HG03565 (cell line): ENCODE results near the gene ARID5B.
"Not testable (repeated sequence)": the region's sequence is repeated elsewhere in the genome, so short reads cannot be mapped to it uniquely, and the experiment has no call there.

Source experiments
- ATAC-seq: cut with Tn5 transposase; IDR thresholded peaks from one replicate; pipeline ENCODE4 v1.9.1; 2021; ENCODE audit warnings: mild to moderate bottlenecking, moderate library complexity; ENCODE audit not compliant: unreplicated experiment

The ARID5B gene, protein sequence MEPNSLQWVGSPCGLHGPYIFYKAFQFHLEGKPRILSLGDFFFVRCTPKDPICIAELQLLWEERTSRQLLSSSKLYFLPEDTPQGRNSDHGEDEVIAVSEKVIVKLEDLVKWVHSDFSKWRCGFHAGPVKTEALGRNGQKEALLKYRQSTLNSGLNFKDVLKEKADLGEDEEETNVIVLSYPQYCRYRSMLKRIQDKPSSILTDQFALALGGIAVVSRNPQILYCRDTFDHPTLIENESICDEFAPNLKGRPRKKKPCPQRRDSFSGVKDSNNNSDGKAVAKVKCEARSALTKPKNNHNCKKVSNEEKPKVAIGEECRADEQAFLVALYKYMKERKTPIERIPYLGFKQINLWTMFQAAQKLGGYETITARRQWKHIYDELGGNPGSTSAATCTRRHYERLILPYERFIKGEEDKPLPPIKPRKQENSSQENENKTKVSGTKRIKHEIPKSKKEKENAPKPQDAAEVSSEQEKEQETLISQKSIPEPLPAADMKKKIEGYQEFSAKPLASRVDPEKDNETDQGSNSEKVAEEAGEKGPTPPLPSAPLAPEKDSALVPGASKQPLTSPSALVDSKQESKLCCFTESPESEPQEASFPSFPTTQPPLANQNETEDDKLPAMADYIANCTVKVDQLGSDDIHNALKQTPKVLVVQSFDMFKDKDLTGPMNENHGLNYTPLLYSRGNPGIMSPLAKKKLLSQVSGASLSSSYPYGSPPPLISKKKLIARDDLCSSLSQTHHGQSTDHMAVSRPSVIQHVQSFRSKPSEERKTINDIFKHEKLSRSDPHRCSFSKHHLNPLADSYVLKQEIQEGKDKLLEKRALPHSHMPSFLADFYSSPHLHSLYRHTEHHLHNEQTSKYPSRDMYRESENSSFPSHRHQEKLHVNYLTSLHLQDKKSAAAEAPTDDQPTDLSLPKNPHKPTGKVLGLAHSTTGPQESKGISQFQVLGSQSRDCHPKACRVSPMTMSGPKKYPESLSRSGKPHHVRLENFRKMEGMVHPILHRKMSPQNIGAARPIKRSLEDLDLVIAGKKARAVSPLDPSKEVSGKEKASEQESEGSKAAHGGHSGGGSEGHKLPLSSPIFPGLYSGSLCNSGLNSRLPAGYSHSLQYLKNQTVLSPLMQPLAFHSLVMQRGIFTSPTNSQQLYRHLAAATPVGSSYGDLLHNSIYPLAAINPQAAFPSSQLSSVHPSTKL

GRCh38 chr10:61900829-61901792, at the start of gene ARID5B:
Gene ARID5B, plus strand, starts transcription at chr10:61901699. Its CDS starts 11 bp downstream, at chr10:61901710.
- ATAC-seq, result no peak

DNA sequence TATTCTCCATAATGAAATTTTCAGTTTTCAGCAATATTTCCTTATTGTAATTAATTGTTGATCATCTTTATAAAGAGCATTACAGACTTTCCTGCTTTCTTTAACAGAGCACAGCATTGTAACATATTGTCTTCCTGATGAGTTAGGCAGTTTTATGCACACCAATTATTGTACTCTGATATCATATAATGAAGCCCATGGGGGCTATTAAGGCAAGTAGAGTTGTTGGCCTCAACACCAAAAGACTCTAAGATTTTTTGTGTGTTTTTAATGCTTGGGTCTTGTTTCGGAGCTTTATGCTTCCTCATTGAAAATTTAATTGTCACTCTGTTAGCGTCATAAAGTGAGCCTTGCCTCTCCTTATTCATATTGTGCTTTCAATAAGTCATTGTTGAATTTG, 49.2 kb upstream of the ARID5B start:
- ATAC-seq, result no peak

DNA sequence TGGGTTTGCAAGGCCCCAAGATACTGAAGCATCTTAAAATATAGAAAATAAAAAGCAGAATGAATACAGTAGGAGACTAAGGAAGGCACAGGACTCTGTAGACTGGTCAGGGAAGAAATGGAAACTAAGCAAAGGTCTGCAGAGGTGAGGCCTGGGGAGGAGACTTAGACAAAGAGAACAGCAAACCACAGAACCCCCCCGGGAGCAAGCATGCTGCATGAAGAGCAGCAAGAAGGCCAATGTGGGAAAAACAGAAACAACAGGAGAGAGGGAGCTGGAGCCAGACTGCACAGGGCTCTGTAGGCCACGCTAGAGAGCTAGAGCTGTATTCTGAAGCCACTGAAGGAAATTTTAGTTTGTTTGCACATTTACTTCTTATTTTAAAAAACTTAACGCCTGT, 45.7 kb upstream of the ARID5B start:
- ATAC-seq, result no peak

- ATAC-seq, result no peak
These were observed 43.8 kb upstream of the ARID5B start for GRCh38 chr10:61857746-61858145.

DNA sequence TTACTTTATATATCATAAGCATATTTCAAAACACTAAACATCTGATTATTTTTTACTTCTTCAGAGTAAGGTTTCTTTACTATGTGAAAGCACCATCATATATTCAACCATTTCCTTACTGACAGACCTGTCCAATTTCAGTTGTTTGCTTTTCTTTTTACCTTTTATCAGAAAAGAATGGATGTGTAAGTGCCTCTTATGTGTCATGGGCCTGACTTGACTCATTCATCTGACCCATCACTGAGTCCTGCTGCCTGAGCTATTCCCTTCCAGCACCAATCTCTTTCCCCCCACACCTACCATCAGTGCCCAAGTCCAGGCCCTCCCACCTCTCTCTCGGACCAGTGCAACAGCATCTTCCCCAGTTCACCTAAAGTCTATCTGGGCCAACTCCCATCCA, 41.7 kb upstream of the ARID5B start:
- ATAC-seq, result no peak

DNA sequence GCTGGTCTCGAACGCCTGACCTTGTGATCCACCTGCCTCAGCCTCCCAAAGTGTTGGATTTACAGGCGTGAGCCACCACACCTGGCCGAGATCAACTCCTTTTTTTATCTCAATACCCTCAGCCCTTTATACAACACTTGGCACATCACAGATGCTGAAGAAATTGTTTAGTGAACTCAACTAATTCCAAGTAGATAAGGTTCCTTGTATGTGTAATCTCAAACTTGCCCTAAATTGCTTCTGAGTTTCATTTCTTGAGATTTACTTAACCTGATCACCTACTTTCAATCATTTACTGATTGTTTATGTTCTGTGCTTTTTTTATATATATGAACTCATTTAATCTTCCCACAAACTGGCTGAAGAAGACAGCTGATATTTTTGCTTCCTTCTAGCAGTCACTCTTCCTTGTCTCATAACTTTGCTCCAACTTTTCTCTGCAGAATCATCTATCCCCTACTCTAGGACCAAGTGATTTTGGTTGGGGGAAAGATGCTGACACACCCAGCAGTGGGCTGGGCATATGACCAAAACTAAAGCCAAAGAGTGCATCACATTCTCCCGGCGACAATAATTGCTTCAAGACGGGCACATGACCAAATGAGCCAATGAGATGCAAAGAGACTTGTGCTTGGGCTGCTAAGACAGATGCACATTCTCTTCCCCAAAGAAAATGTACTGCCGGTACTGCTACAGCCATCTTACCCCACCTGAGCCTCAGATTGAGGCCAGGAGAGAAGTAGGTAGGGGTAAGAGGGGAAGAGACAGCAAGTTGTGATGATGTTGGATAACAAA, 40.3 kb upstream of the ARID5B start:
- ATAC-seq, result no peak

- no peak for ATAC-seq
These were observed 37.5 kb upstream of the ARID5B start for GRCh38 chr10:61863981-61864380.

GRCh38 chr10:61866700-61867368, 34.7 kb upstream of the ARID5B start:
- ATAC-seq, result no peak

- not testable (repeated sequence) for ATAC-seq
These were observed 34.1 kb upstream of the ARID5B start for GRCh38 chr10:61867374-61867773.

GRCh38 chr10:61867817-61868216, 33.7 kb upstream of the ARID5B start:
- not testable (repeated sequence) for ATAC-seq

DNA sequence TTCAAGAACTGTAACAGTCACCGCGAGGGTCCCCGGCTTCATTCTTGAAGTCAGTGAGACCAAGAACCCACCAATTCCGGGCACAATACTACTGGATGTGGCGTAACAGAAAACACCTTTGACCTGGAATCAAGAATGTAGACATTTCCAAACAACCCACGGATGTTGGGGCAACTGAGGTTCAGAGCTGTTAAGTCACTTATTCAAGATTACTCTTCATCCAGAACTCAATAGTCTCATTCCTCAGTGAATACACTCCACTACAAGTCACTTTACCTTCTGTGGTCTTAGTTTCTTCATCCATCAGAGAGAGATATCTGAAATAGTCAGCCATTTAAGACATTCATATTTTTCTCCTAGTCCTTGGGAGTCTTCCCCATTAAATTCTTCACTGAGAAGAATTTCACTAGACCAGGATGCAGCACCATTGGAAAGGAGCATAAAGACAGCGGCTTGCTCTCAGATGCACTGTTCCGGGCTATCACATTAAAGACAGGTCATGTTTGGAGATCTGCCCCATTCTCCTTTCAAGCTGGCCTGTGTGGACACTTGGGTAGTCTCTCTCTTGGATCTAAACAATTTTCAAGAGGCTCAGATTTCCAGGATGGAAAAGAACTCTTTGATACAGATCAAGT, 32.3 kb upstream of the ARID5B start:
- ATAC-seq, result no peak

- no peak for ATAC-seq
These were observed 31.5 kb upstream of the ARID5B start for GRCh38 chr10:61869774-61870525.

- ATAC-seq, result no peak
These were observed 31.0 kb upstream of the ARID5B start for GRCh38 chr10:61870526-61870895.

DNA sequence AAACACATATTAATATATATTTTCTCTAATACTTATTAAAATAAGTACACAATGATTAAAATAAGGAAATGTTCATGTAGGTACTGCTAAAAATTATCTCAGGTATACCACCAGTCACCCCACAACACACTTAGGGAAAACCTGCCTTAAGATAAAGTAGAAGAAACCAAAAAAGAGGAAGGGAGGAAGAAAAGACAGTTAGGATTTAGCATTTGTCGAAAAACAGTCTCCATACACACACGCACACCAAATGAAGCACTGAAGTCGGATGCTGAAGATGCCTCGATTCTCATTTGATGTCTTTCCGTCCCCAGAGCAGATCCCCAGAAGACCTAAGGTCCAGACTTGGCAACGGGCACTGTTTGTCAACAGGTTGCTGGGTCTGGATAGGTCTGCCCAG, 30.0 kb upstream of the ARID5B start:
- ATAC-seq, result no peak

GRCh38 chr10:61877887-61878739, 23.4 kb upstream of the ARID5B start:
- no peak for ATAC-seq

DNA sequence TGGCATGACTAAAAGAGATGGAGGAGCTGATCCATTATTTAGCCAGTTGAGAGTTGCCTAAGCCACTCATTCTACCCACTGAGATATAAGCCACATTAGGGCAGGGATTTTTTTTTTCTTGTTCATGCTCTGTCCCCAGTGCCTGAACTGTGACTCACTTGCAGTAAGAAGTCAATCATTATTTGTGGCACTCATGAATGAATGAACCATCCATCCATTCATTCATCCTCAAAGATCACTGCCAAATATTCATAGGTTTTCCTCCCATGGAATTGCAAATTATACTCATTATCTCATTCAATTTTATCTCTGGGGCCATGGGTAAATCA, 22.8 kb upstream of the ARID5B start:
- no peak for ATAC-seq
